ENCODE results near the gene C12orf54.
"Not testable (repeated sequence)": the region's sequence is repeated elsewhere in the genome, so short reads cannot be mapped to it uniquely, and the experiment has no call there.

C12orf54 gene

DNA sequence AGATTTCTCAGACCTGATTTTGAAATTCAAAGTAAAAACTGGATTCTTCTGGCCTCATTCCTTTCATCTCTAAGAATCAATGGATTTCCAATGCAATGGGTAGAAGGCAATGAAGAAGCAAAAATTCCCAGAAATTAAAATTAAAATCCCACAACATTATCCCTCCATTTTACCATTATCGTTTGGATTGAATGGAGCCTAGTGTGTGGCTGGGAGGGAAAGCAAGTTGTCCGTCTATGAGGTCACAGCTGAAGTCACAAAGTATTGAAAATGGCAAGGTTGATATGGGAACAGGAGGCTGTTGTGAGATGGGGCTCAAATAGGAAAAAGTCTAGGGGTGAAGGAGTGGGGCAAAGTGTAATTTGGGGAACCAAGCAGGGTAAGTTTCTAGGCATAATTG lies at the start of gene C12orf54:
Gene C12orf54 (plus strand): TSS at position 301 of the 400 bp plus-strand sequence. CDS start 799 bp downstream, outside the sequence.
- DNase-seq = no peak

DNA sequence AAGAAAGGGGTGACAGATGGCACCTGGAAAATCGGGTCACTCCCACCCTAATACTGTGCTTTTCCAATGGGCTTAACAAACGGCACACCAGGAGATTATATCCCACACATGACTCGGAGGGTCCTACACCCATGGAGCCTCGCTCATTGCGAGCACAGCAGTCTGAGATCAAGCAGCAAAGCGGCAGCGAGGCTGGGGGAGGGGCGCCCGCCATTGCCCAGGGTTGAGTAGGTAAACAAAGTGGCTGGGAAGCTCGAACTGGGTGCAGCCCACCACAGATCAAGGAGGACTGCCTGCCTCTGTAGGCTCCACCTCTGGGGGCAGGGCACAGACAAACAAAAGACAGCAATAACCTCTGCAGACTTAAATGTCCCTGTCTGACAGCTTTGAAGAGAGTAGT lies 48.3 kb upstream of the C12orf54 start:
- not testable (repeated sequence) for DNase-seq

DNA sequence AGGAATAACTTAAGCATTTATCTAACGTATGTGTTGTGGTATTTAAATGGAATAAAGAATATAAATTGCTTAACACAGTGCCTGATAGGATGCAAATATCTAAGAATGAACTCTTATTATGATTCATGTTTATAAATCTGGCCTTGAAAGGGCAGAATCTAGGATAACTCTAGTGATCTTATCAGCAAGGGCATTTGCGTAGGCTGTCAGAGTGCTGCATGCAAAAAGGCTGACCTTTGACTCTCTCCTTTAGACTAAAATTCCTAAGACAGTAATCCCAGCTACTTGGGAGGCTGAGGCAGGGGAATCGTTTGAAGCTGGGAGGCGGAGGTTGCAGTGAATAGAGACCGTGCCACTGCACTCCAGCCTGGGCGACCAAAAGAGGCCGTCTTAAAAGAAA lies 41.2 kb upstream of the C12orf54 start:
- no peak for DNase-seq

DNA sequence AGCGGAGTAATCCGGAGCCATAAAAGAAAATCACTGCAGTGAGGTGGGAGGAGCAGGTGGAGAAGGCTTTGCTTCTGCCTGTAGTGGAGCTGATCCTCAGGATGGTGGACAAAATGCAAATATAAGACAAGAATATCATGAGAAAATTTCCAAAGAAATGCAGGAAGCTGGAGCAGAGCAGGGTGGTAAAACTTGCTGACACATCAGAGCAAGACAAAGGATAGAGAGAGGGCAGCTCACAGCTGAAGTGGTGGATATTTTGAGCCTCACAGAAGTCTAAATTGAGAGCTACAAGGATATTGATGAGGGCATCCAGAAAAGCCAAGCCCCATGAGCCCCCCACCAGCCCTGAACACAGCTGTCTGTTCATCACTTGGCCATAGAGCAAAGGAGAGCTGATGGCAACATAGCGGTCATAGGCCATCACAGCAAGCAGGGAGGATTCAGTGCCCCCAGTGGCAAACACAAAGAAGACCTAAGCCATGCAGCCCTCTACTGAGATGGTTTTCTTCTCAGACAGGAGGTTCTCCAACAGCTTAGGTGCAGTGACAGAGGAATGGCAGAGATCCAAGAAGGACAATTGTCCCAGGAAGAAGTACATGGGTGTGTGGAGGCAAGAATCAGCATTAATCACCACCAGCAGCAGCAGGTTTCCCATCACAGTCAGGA lies 40.0 kb upstream of the C12orf54 start:
- DNase-seq = no peak

DNA sequence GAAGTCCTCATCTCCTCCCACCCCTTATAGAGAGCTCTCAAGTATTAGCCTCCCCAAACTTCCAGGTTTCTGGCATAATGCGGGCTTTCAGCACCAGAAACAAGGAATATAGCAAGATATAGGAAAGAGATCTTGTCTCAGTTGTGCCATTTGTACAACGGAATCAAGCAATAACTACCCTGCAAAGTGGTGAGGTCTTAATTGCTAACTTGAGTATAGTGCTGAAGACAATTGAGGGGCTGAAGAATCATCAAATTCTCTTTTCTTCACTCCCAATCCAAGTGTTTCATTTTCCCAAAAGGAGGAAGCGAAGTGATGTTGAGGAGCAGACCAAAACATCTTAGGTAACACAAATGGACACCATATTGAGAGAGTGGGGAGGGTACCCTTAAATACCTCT lies 36.8 kb upstream of the C12orf54 start:
- no peak for DNase-seq

DNA sequence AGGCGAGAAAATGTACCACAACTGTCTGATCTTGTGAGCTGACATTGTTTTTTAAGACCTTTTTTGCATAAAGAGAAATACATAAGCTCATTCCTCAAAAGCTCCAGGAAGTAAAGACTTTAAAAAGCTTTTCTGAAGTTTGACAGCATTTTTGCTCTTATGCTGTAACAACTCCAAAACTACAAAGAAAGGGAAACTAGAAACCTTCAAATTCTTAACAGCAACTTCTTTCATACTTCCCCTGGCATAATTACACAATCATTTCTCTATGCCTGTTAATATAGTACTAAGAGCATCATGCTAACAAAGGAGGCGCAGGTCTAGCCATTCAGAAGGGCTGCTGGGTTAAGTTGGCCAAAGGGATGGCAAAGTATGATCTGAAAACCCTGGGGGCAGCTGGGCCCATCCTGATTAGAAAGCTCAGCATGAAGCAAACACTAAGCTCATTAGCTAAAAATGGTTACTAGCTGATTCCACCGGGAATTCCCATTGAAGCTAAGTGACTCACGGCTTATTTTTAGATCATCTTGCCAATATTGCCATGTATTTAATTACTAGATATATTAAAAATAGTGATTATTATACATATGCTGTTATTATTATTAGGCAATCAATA lies 36.0 kb upstream of the C12orf54 start:
- no peak for DNase-seq

GRCh38 chr12:48447755-48448154 lies 34.5 kb upstream of the C12orf54 start:
- no peak for DNase-seq

DNA sequence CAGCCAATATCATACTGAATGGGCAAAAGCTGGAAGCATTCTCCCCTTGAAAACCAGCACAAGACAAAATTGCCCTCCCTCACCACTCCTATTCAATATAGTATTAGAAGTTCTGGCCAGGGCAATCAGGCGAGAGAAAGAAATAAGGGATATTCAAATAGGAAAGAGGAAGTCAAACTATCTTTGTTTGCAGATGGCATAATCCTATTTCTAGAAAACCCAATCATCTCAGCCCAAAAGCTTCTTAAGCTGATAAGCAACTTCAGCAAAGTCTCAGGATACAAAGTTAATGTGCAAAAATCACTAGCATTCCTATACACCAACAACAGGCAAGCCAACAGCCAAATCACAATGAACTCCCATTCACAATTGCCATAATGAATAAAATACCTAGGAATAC lies 30.9 kb upstream of the C12orf54 start:
- DNase-seq = no peak

- not testable (repeated sequence) for DNase-seq
Measured at GRCh38 chr12:48452961-48453360, 29.3 kb upstream of the C12orf54 start.

- DNase-seq = peak in 1 of 2 donors; percentile 53
Measured at GRCh38 chr12:48454667-48455066, 27.6 kb upstream of the C12orf54 start.

GRCh38 chr12:48455116-48455515 lies 27.2 kb upstream of the C12orf54 start:
- no peak for DNase-seq

DNA sequence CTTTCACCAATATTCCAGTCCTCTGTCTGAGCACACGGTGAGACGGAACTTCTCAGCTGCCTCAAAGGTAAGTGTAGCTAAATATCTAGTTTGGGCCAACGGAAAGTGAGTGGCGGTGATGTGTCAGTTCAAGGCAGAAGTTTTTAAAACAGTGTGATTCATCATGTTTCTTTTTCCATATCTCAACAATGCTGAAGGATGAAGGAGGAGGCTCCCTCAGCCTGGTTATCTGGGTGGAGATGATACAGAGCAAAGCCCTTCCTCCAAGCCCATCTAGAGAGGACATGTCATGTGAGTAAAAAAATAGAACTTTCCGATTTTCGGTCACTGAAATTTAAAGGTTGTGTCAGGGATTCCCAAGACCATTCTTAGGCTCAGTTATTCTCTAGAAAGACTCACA lies 23.0 kb upstream of the C12orf54 start:
- no peak for DNase-seq

- not testable (repeated sequence) for DNase-seq
Measured at GRCh38 chr12:48469027-48469426, 13.3 kb upstream of the C12orf54 start.

DNA sequence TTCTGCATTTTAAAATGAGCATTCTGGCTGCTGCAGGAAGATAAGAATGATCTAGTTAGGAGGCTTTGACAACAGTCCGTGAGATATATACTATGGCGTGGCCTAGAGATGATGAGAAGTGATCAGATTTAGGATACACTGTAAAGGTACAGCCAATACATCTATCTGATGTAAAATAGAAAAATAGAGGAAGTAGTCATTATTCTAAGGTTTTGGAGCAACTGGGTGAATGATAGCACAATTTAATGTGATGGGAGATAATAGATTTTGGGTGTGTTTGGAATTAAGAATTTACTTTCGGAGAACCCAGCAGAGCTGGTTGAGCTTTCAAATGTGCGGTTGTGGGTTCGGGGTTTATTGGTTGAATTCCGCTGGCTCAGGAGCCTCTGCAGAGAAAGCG lies 10.0 kb upstream of the C12orf54 start, which contains the start of gene ANP32D:
Gene ANP32D (plus strand): TSS at position 301 of the 400 bp plus-strand sequence. CDS start 106 bp downstream, outside the sequence.
- DNase-seq = no peak

GRCh38 chr12:48473061-48473460 lies 9.2 kb upstream of the C12orf54 start:
- no peak for DNase-seq

- not testable (repeated sequence) for DNase-seq
Measured at GRCh38 chr12:48474497-48474896, 7.8 kb upstream of the C12orf54 start.

GRCh38 chr12:48482930-48483329 lies 632 bp downstream of the C12orf54 start:
- no peak for DNase-seq

DNA sequence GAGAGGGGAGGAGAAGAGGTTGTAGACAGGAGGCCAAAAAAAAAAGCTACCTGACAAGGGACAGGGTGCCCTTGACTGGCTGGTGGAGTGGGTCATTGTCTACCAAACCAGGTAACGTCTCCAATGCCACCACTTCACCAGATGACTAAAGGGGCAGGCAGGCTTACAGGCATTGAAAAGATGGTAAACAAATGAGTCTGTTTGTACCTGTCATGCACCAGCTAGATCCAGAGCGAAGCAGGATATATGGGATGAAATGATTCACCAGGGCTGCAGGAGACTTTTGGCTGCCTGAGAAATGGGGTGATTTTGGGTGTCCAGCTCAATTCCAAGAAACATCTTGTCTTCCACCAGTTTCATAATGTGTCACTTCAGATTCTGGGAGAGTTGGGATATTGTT lies 4.0 kb downstream of the C12orf54 start:
- DNase-seq = no peak

GRCh38 chr12:48486679-48487078 lies 4.4 kb downstream of the C12orf54 start:
- no peak for DNase-seq

DNA sequence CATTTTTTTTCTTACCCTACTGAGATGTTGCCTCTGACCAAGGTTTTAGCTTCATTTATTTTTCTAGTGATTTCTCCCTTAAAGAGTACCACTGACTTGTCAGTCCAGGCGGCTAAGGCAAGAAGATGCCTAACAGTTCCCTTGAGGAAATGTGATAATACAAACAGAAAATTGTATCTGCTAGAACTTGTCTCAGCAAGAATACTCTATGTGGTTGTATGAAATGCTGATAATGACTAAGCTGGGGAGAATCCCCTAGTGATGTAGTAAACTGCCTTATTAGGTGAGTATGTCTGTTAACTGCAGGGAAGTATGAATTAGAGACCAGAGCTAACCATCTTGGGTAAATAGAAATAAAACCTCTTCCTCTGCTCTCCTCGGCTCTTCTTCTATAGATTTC lies 6.7 kb downstream of the C12orf54 start:
- DNase-seq = no peak

DNA sequence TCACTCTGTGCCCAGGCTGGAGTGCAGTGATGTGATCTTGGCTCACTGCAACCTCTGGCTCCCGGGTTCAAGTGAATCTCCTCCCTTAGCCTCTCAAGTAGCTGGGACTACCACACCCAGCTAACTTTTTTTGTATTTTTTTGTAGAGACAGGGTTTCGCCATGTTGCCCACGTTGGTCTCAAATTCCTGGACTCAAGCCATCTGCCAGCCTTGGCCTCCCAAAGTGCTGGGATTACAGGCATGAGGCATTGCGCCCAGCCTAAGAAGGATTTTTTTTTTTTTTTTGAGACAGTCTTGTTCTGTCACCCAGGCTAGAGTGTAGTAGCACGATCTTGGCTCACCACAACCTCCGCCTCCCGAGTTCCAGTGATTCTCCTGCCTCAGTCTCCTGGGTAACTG lies 7.2 kb downstream of the C12orf54 start:
- DNase-seq = not testable (repeated sequence)

DNA sequence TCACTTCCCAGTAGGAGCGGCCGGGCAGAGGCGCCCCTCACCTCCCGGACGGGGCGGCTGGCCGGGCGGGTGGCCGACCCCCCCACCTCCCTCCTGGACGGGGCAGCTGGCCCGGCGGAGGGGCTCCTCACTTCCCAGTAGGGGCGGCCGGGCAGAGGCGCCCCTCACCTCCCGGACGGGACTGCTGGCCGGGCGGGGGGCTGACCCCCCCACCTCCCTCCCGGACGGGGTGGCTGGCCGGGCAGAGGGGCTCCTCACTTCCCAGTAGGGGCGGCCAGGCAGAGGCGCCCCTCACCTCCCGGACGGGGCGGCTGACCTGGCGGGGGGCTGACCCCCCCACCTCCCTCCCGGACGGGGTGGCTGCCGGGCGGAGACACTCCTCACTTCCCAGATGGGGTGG lies 18.0 kb downstream of the C12orf54 start:
- DNase-seq = not testable (repeated sequence)

DNA sequence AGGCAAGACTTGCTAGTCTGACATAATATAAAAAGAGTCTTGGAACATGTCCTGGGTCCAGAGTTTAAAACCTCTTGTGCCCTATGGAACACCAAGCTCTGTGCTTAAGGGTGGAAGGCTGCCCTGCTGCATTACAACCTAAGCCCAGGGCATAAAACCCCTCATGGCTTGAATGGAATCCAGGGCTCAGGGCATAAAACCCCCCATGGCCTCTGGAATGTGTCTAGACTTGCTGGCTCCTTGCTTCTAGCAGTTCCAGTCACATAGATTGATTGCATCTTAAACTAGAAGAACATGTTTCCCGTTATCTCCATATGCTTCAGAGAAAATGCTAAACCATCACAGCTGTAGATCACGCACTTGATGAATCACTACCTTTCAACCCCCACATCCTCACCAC lies 24.5 kb downstream of the C12orf54 start:
- DNase-seq = not testable (repeated sequence)

GRCh38 chr12:48508987-48509386 lies 26.7 kb downstream of the C12orf54 start:
- no peak for DNase-seq

DNA sequence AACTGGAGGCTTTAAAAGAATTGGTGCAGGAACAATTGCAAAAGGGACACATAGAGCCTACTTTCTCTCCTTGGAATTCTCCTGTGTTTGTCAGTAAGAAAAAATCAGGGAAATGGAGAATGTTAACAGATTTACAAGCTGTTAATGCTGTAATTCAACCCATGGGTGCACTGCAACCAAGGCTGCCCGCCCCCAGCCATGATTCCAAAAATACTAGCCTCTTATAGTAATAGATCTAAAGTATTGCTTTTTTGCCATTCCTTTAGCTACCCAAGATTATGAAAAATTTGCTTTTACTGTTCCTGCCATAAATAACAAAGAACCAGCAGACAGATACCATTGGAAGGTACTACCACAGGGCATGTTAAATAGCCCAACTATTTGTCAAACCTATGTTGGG lies 27.8 kb downstream of the C12orf54 start:
- DNase-seq = no peak
